Muscle layer of colon (tissue), 2 donors: ENCODE data around the gene PODXL.

ENCODE experiments used
- H3K27ac ChIP-seq: one replicate; pipeline ENCODE4 v1.7.0; 2013; ENCODE audit warnings: low read depth, mild to moderate bottlenecking, low read length, moderate library complexity
- H3K27me3 ChIP-seq, 2 donors: one replicate each; pipeline ENCODE4 v1.7.0; 2013; ENCODE audit warnings: low read length in 2 of 2, mild to moderate bottlenecking in 2 of 2; ENCODE audit not compliant: insufficient read depth in 2 of 2, control insufficient read depth in 1 of 2
- H3K36me3 ChIP-seq: one replicate; pipeline ENCODE4 v1.7.0; 2013; ENCODE audit warnings: mild to moderate bottlenecking, low read length; ENCODE audit not compliant: insufficient read depth
- H3K4me1 ChIP-seq: one replicate; pipeline ENCODE4 v1.7.0; 2013; ENCODE audit warnings: mild to moderate bottlenecking, low read length; ENCODE audit not compliant: insufficient read depth
- H3K4me3 ChIP-seq, 2 donors: one replicate each; pipeline ENCODE4 v1.7.0; 2013; ENCODE audit warnings: low read length in 2 of 2, low read depth in 1 of 2, mild to moderate bottlenecking in 1 of 2, moderate library complexity in 1 of 2
- H3K9ac ChIP-seq: one replicate; pipeline ENCODE4 v1.7.0; 2013; ENCODE audit warnings: low read length
- H3K9me3 ChIP-seq: one replicate; pipeline ENCODE4 v1.7.0; 2013; ENCODE audit warnings: mild to moderate bottlenecking, low read length
- donor health status: abdominal sarcoma.
- donor health status: Adenocarcinoma of cecum.

PODXL gene

GRCh38 chr7:131556053-131556908, at the start of gene PODXL:
TSS of gene PODXL (minus strand) at chr7:131556628. CDS start at chr7:131556359, 269 bp downstream.
- Histone ChIP-seq H3K27me3 (no peaks in the 10 kb centered on the region), H3K27ac (peak within 1 kb of the TSS; percentile 34), H3K4me1 (peaks cover 20% of the 10 kb centered on the region), H3K9me3 (no peaks in the 10 kb centered on the region), H3K4me3 (peak within 1 kb of the TSS; percentile 55 to 71), H3K36me3 (no peaks in the 10 kb centered on the region), H3K9ac (peak within 1 kb of the TSS; percentile 35)

GRCh38 chr7:131605280-131605878, 49.0 kb upstream of the PODXL start:
- no peak overlapping the region for H3K9ac ChIP-seq
- no peaks in the 10 kb centered on the region for H3K27me3 ChIP-seq
- H3K27ac ChIP-seq: no peak overlapping the region
- no peak overlapping the region for H3K4me3 ChIP-seq
- peaks cover 9% of the 10 kb centered on the region for H3K4me1 ChIP-seq
- H3K9me3 ChIP-seq: no peaks in the 10 kb centered on the region
- H3K36me3 ChIP-seq: no peaks in the 10 kb centered on the region

- Histone ChIP-seq H3K4me3 (no peak overlapping the region), H3K27me3 (no peaks in the 10 kb centered on the region), H3K9me3 (no peaks in the 10 kb centered on the region), H3K27ac (no peak overlapping the region), H3K9ac (no peak overlapping the region), H3K4me1 (peaks cover 9% of the 10 kb centered on the region), H3K36me3 (no peaks in the 10 kb centered on the region)
Observed at GRCh38 chr7:131604841-131605279, 48.4 kb upstream of the PODXL start.

- H3K9ac ChIP-seq: no peak overlapping the region
- H3K27ac ChIP-seq: no peak overlapping the region
- H3K27me3 ChIP-seq: no peaks in the 10 kb centered on the region
- no peak overlapping the region for H3K4me3 ChIP-seq
- H3K9me3 ChIP-seq: no peaks in the 10 kb centered on the region
- H3K4me1 ChIP-seq: peaks cover 9% of the 10 kb centered on the region
- no peaks in the 10 kb centered on the region for H3K36me3 ChIP-seq
Observed at GRCh38 chr7:131603932-131604331, 47.5 kb upstream of the PODXL start.

- H3K27me3 ChIP-seq: no peaks in the 10 kb centered on the region
- no peaks in the 10 kb centered on the region for H3K9me3 ChIP-seq
- H3K9ac ChIP-seq: no peak overlapping the region
- no peaks in the 10 kb centered on the region for H3K36me3 ChIP-seq
- H3K27ac ChIP-seq: no peak overlapping the region
- H3K4me1 ChIP-seq: peaks cover 9% of the 10 kb centered on the region
- H3K4me3 ChIP-seq: no peak overlapping the region
Observed at GRCh38 chr7:131602994-131603372, 46.6 kb upstream of the PODXL start.

- H3K36me3 ChIP-seq: no peaks in the 10 kb centered on the region
- no peaks in the 10 kb centered on the region for H3K9me3 ChIP-seq
- no peak overlapping the region for H3K9ac ChIP-seq
- no peaks in the 10 kb centered on the region for H3K27me3 ChIP-seq
- H3K27ac ChIP-seq: no peak overlapping the region
- peaks cover 9% of the 10 kb centered on the region for H3K4me1 ChIP-seq
- no peak overlapping the region for H3K4me3 ChIP-seq
Observed at GRCh38 chr7:131602304-131602993, 46.0 kb upstream of the PODXL start.

- H3K27me3 ChIP-seq: no peaks in the 10 kb centered on the region
- no peaks in the 10 kb centered on the region for H3K36me3 ChIP-seq
- H3K27ac ChIP-seq: no peak overlapping the region
- H3K4me3 ChIP-seq: no peak overlapping the region
- no peaks in the 10 kb centered on the region for H3K9me3 ChIP-seq
- H3K4me1 ChIP-seq: no peaks in the 10 kb centered on the region
- no peak overlapping the region for H3K9ac ChIP-seq
Observed at GRCh38 chr7:131600085-131600881, 43.9 kb upstream of the PODXL start.

GRCh38 chr7:131596785-131597184, 40.4 kb upstream of the PODXL start:
- H3K36me3 ChIP-seq: no peaks in the 10 kb centered on the region
- H3K4me1 ChIP-seq: no peaks in the 10 kb centered on the region
- H3K27me3 ChIP-seq: no peaks in the 10 kb centered on the region
- H3K9me3 ChIP-seq: no peaks in the 10 kb centered on the region
- H3K9ac ChIP-seq: no peak overlapping the region
- no peak overlapping the region for H3K4me3 ChIP-seq
- H3K27ac ChIP-seq: no peak overlapping the region

- no peaks in the 10 kb centered on the region for H3K9me3 ChIP-seq
- no peaks in the 10 kb centered on the region for H3K27me3 ChIP-seq
- H3K4me1 ChIP-seq: no peaks in the 10 kb centered on the region
- H3K9ac ChIP-seq: no peak overlapping the region
- H3K27ac ChIP-seq: no peak overlapping the region
- H3K4me3 ChIP-seq: no peak overlapping the region
- H3K36me3 ChIP-seq: no peaks in the 10 kb centered on the region
Observed at GRCh38 chr7:131595699-131596098, 39.3 kb upstream of the PODXL start.

- no peaks in the 10 kb centered on the region for H3K36me3 ChIP-seq
- no peak overlapping the region for H3K27ac ChIP-seq
- no peak overlapping the region for H3K4me3 ChIP-seq
- no peaks in the 10 kb centered on the region for H3K27me3 ChIP-seq
- no peak overlapping the region for H3K9ac ChIP-seq
- H3K4me1 ChIP-seq: no peaks in the 10 kb centered on the region
- H3K9me3 ChIP-seq: no peaks in the 10 kb centered on the region
Observed at GRCh38 chr7:131591687-131592319, 35.4 kb upstream of the PODXL start.
